Stromal cell of bone marrow (primary cell): Measurements from ENCODE around the gene SLC6A9.

Experiments
- DNase-seq: peaks from one replicate; pipeline ENCODE4 v3.0.0-alpha.2; 2012; ENCODE audit warnings: low read depth

Gene SLC6A9

GRCh38 chr1:43969746-43970466 is 61.4 kb downstream of the SLC6A9 start, which contains the start of gene DPH2:
Gene DPH2, plus strand, starts transcription at chr1:43970010. Its CDS starts 166 bp downstream, at chr1:43970176.
- peak; percentile 96 for DNase-seq

DNA sequence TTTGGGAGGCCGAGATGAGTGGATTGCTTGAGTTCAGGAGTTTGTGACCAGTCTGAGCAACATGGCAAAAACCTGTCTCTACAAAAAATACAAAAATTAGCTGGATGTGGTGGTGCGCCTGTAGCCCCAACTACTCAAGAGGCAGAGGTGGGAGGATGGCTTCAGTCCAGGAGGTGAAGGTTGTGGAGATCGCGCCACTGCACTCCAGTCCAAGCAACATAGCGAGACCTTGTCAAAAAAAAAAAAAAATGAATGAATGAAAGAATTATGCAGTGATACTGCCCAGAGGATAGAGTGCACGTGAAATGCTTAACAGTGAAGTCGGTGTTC is 61.9 kb downstream of the SLC6A9 start:
- DNase-seq, result no peak

DNA sequence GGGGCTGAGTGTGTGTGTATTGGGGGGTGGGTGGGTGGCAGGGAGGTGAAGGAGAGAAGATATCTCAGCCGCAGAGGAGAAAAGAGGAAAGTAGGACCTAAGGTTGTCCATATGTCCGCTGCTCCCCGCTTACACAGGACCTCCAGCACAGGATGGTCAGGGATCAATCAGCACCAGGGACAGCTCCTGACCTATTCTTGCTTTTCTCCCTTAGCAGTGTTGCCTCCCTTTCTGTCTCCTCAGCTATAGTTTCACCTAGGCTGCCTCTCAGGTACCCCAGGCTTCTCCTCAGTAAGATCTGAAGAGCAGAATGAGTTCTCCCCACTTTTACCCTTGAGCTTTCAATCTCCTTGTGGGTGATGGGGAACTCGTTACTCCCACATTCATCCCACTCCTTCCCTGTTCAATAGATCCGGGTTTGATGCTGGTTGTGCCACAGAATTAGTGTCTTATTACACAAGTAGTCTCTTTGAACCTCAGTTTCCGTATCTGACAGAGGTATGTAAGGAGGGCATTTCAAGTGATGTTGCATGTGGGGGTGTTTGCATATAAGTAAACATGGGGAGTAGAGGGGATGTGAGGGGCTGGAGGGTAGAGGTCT is 62.8 kb downstream of the SLC6A9 start:
- no peak for DNase-seq

GRCh38 chr1:43965316-43965715 is 65.9 kb downstream of the SLC6A9 start:
- no peak for DNase-seq

DNA sequence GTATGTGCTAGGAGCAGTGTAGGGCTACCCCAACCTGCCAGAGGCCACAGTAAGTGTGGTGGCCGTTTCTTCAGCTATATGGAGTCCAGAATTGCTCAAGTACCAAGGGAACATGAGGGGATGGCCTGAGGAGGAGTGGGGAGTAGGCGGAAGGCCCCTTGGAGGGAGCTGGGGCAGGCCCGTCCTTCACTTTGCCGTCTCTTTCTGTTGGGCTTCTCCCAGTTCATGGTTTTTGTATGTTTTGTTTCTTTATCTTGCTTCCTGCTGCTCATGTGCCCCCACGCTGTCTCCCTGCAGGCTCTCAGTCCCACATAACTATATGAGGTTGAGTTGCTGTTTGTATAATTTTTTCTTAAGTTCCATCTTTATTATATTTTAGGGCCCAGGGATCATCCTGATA is 67.4 kb downstream of the SLC6A9 start:
- no peak for DNase-seq

GRCh38 chr1:43963006-43963405 is 68.3 kb downstream of the SLC6A9 start:
- no peak for DNase-seq

GRCh38 chr1:43962324-43962723 is 68.9 kb downstream of the SLC6A9 start:
- no peak for DNase-seq

DNA sequence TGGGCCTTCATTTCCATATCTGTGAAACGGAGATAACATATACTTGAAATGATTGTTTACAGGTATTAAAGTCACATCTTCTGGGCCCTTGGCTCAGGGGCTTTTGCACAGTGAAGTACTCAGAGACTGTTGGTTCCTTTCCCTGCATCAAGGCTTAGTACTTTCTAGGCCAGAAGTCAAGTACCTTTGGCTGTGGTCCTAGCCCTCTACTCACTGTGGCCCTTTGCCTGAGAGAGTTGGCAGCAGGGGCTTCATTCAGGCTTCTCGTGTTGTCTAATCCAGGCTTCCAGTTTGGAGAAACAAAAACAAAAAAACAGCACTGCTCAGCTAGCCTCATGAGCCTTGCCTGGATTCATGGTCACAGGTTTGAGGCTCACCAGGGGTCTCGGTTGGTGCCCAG is 69.6 kb downstream of the SLC6A9 start:
- no peak for DNase-seq

GRCh38 chr1:43960798-43961197 is 70.5 kb downstream of the SLC6A9 start:
- DNase-seq, result no peak

- DNase-seq, result no peak
Observed at GRCh38 chr1:43958351-43959255, 72.7 kb downstream of the SLC6A9 start.

GRCh38 chr1:43957407-43958040 is 73.7 kb downstream of the SLC6A9 start:
- no peak for DNase-seq

DNA sequence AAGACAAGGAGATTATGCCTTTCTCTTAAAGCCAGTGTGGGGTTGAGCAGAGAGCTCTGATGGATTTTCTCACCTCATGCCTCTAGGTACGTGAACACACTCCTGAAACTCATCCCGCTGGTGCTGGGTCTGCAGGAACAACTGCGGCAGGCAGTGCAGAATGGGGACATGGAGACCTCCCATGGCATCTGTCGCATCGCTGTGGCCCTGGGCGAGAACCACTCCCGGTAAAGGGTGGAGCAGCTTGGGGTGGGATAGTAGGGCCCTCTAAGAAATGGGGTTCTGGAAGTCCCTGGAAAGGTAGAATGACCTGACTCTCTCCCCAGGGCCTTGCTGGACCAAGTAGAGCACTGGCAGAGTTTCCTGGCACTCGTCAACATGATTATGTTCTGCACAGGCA is 75.0 kb downstream of the SLC6A9 start:
- DNase-seq, result no peak

DNA sequence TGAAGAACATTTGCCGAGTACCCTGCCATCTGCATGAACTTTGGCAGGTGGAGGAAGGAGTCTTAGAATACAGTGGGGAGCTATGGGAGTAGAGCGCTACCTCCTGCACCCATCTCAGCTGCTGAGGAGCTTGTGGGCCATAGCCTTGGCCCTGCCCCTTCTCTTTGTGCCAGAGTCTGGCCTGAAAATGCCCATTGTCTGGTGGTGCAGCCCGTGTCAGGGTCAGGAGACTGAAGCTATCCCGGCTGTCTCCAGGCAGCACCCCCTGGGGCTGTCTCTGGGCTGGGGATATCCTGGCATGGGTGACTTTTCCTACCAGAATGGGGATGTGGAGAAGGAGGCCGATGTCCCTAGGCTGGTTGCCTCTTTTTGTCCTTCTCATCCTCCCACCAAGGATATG is 77.2 kb downstream of the SLC6A9 start:
- DNase-seq, result no peak

GRCh38 chr1:43953361-43953760 is 77.9 kb downstream of the SLC6A9 start:
- no peak for DNase-seq

GRCh38 chr1:43952731-43953346 is 78.4 kb downstream of the SLC6A9 start:
- DNase-seq, result no peak

DNA sequence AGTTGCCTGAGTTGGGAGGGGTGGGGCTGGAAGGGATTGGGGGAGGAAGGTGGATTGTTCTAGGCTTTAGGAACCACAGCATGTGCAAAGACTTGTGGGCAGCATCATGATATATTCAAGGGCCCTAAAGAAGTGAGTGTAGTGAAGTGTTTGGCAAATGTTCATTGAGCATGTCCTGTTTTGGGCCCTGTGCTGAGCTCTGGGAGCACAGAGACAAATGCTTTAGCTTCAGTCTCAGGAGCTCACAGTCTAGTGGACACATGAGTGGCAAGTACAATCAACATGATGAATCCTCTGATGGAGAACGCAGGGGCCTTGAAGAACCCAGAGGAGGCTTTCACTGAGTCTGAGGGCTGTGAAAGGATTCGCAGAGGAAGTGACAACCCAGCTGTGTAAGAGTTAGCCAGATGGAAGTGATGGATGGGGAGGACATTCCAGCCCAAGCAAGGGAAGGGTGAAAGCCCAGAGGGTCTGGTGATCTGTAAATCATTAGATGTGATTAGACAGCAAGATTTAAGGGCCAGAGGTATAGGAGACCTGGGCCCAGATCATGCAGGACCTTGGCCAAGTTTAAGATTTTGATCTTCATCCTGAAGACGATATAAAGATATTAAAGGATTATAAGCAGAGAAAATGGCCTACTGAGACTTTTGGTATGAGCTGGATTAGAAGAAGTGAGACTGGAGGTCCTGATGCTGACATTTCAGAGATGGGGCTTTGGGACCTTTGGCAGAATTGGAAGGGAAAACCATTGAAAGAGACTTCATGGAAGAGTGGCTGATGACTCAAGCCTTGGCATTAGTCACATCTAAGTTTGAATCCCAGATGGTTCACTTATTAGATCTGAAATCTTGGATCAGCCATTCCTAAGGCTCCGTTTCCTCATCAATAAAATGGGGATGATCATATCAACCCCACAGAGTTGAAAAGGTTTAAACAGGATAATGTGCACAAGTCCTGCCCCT is 80.0 kb downstream of the SLC6A9 start:
- DNase-seq, result no peak

- no peak for DNase-seq
Observed at GRCh38 chr1:43949678-43950077, 81.6 kb downstream of the SLC6A9 start.

GRCh38 chr1:43947874-43948437 is 83.3 kb downstream of the SLC6A9 start:
- no peak for DNase-seq

DNA sequence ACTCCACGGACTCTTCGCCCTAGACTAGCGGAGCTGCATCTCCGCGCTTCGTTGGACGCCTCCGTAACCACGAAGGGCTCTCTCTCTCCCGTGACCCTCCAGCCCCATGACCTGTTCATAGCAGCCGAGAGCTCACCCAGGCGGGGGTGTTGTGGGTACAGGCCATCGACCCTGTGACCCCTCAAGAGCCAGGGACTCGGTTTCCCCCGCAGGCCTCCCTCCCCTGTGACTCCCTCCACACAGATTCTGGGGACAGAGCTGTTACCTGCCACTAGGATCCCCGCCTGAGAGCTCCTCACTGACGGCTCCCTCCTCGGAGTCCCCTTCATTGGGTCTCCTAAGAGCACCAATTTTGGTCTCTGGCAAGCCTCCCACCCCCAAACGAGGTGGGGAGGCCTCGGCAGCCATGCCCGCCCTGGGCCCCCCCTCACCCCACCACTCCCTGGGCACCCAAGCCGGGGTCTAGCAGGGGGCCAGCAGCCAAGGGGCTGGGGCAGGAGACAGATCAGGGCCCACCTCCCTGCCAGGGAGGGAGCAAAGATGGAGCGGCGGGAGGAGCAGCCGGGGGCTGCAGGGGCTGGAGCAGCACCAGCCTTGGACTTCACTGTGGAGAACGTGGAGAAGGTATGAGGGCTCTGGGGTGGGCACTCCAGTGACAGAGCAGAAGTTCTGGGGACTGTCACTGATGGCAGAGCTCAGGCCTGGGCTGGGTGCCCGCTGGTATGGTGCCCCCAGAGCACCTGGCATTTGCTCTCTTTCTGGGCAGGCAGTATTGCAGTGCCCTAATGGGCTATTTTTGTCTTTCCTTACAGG is 84.0 kb downstream of the SLC6A9 start:
- DNase-seq, result no peak
